WTC11 (cell line): ENCODE measurements around the gene LRCH2. TPM values are rescaled to one million over a fixed set of nuclear protein-coding genes. Genes with fewer than 3 reads are reported as not detected.

Experiments used
- ATAC-seq: fragments of 200-7000 bp; cut with Tn5 transposase; 2 replicates; pipeline ENCODE4 v1.10.0; 2021; ENCODE audit warnings: mild to moderate bottlenecking, moderate library complexity
- CTCF ChIA-PET: fragments of 300-600 bp; sonication (Branson Sonifier 250); formaldehyde crosslinking; loops from one replicate; lab custom pipeline; 2021; ENCODE audit warnings: antibody characterized with exemption; lab: Charles Lee
- POLR2A ChIA-PET: fragments of 350-600 bp; sonication (Branson Sonifier 250); formaldehyde crosslinking; loops from one replicate; lab custom pipeline; 2021; ENCODE audit warnings: antibody characterized with exemption; lab: Charles Lee
- DNase-seq: peaks from one replicate; pipeline ENCODE4 v3.0.0; 2021; ENCODE audit warnings: low spot score
- H3K27ac Mint-ChIP-seq: 2 replicates; pipeline ENCODE4 v1.8.0; 2021; ENCODE audit warnings: mixed read lengths
- H3K27me3 Mint-ChIP-seq: 2 replicates; pipeline ENCODE4 v1.8.0; 2021; ENCODE audit warnings: low read depth, mild to moderate bottlenecking, moderate library complexity, mixed read lengths
- H3K36me3 Mint-ChIP-seq: 2 replicates; pipeline ENCODE4 v1.8.0; 2021; ENCODE audit warnings: mixed read lengths
- H3K4me1 Mint-ChIP-seq: 2 replicates; pipeline ENCODE4 v1.8.0; 2022; ENCODE audit warnings: mixed read lengths
- H3K4me3 Mint-ChIP-seq: 2 replicates; pipeline ENCODE4 v1.8.0; 2021; ENCODE audit warnings: mild to moderate bottlenecking, moderate library complexity, mixed read lengths
- H3K9me3 Mint-ChIP-seq: 2 replicates; pipeline ENCODE4 v1.8.0; 2021; ENCODE audit warnings: mixed read lengths
- ARID4B ChIP-seq: sonication (generic); formaldehyde crosslinking; IDR thresholded peaks from 2 replicates; pipeline ENCODE4 v1.8.0; 2023; ENCODE audit warnings: missing genetic modification reagents, mild to moderate bottlenecking, borderline replicate concordance
- CREM ChIP-seq: sonication (generic); formaldehyde crosslinking; IDR thresholded peaks from 2 replicates; pipeline ENCODE4 v1.8.1; 2022; ENCODE audit warnings: mild to moderate bottlenecking, missing genetic modification reagents, moderate library complexity
- FOXP1 ChIP-seq: sonication (generic); formaldehyde crosslinking; IDR thresholded peaks from 2 replicates; pipeline ENCODE4 v1.8.0; 2022; ENCODE audit warnings: missing genetic modification reagents, mild to moderate bottlenecking, moderate library complexity, borderline replicate concordance
- JAZF1 ChIP-seq: fragments of 250-450 bp; sonication (Bioruptor Pico); IDR thresholded peaks from 2 replicates; pipeline ENCODE4 v1.9.0; 2021; ENCODE audit warnings: moderate library complexity, mild to moderate bottlenecking, inconsistent platforms
- KAT7 ChIP-seq: sonication (generic); formaldehyde crosslinking; IDR thresholded peaks from 2 replicates; pipeline ENCODE4 v1.8.1; 2023; ENCODE audit warnings: missing genetic modification reagents, mild to moderate bottlenecking, borderline replicate concordance
- MAX ChIP-seq: sonication (generic); formaldehyde crosslinking; IDR thresholded peaks from 2 replicates; pipeline ENCODE4 v1.8.0; 2022; ENCODE audit warnings: mild to moderate bottlenecking, missing genetic modification reagents
- NR1H2 ChIP-seq: sonication (generic); formaldehyde crosslinking; IDR thresholded peaks from 2 replicates; pipeline ENCODE4 v1.9.0; 2021; ENCODE audit warnings: mild to moderate bottlenecking, moderate library complexity, missing genetic modification reagents
- NR2C2 ChIP-seq: sonication (generic); formaldehyde crosslinking; IDR thresholded peaks from 2 replicates; pipeline ENCODE4 v1.8.0; 2022; ENCODE audit warnings: mild to moderate bottlenecking, missing genetic modification reagents
- PRRX2 ChIP-seq: fragments of 250-450 bp; sonication (Bioruptor Pico); IDR thresholded peaks from 2 replicates; pipeline ENCODE4 v1.8.0; 2021; ENCODE audit warnings: mild to moderate bottlenecking
- SMAD4 ChIP-seq: sonication (generic); formaldehyde crosslinking; IDR thresholded peaks from 2 replicates; pipeline ENCODE4 v1.8.0; 2022; ENCODE audit warnings: mild to moderate bottlenecking, missing genetic modification reagents
- TEAD1 ChIP-seq: sonication (generic); formaldehyde crosslinking; IDR thresholded peaks from 2 replicates; pipeline ENCODE4 v1.8.0; 2022; ENCODE audit warnings: mild to moderate bottlenecking, missing genetic modification reagents
- ZNF121 ChIP-seq: sonication (generic); formaldehyde crosslinking; IDR thresholded peaks from 2 replicates; pipeline ENCODE4 v1.8.0; 2023; ENCODE audit warnings: missing genetic modification reagents
- ZNF263 ChIP-seq: sonication (generic); formaldehyde crosslinking; IDR thresholded peaks from 2 replicates; pipeline ENCODE4 v1.8.1; 2022; ENCODE audit warnings: low read depth, mild to moderate bottlenecking, moderate library complexity, missing genetic modification reagents
- ZNF671 ChIP-seq: fragments of 250-450 bp; sonication (Bioruptor Pico); IDR thresholded peaks from 2 replicates; pipeline ENCODE4 v1.8.0; 2021; ENCODE audit warnings: mild to moderate bottlenecking
- total RNA-seq: library from RNA; stranded (reverse); gene quantifications from 3 replicates; pipeline ENCODE4 v1.2.3, GENCODE V29; 2021
- TF ChIP-seq, protein P1 (sequence below): sonication (generic); formaldehyde crosslinking; IDR thresholded peaks from 2 replicates; pipeline ENCODE4 v1.8.1; 2023; ENCODE audit warnings: mild to moderate bottlenecking, missing genetic modification reagents, moderate library complexity
- TF ChIP-seq, protein P2 (sequence below): sonication (generic); formaldehyde crosslinking; IDR thresholded peaks from 2 replicates; pipeline ENCODE4 v1.8.0; 2022; ENCODE audit warnings: mild to moderate bottlenecking, missing genetic modification reagents
- TF ChIP-seq, protein P3 (sequence below): sonication (generic); formaldehyde crosslinking; IDR thresholded peaks from 2 replicates; pipeline ENCODE4 v1.8.0; 2022; ENCODE audit warnings: missing genetic modification reagents
- TF ChIP-seq, protein P4 (sequence below): sonication (generic); formaldehyde crosslinking; IDR thresholded peaks from 2 replicates; pipeline ENCODE4 v1.8.1; 2023; ENCODE audit warnings: mild to moderate bottlenecking, missing genetic modification reagents

The LRCH2 gene
- total RNA-seq, 1 experiment from 2014 or later, result 3.8 TPM

GRCh38 chrX:115178473-115178872 lies 55.4 kb downstream of the LRCH2 start:
- H3K4me1 Mint-ChIP-seq, result peaks cover 17% of the 10 kb centered on the region
- POLR2A ChIA-PET, result no interaction called here
- TF ChIP-seq ARID4B (CRISPR knock-in tag), result no peak
- TF ChIP-seq ZNF121 (CRISPR knock-in tag), result no peak
- TF ChIP-seq NR1H2 (CRISPR knock-in tag), result no peak
- no peak for TF ChIP-seq TEAD1 (CRISPR knock-in tag)
- TF ChIP-seq, protein P1, sequence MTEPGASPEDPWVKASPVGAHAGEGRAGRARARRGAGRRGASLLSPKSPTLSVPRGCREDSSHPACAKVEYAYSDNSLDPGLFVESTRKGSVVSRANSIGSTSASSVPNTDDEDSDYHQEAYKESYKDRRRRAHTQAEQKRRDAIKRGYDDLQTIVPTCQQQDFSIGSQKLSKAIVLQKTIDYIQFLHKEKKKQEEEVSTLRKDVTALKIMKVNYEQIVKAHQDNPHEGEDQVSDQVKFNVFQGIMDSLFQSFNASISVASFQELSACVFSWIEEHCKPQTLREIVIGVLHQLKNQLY (CRISPR knock-in tag), result no peak
- TF ChIP-seq, protein P2, sequence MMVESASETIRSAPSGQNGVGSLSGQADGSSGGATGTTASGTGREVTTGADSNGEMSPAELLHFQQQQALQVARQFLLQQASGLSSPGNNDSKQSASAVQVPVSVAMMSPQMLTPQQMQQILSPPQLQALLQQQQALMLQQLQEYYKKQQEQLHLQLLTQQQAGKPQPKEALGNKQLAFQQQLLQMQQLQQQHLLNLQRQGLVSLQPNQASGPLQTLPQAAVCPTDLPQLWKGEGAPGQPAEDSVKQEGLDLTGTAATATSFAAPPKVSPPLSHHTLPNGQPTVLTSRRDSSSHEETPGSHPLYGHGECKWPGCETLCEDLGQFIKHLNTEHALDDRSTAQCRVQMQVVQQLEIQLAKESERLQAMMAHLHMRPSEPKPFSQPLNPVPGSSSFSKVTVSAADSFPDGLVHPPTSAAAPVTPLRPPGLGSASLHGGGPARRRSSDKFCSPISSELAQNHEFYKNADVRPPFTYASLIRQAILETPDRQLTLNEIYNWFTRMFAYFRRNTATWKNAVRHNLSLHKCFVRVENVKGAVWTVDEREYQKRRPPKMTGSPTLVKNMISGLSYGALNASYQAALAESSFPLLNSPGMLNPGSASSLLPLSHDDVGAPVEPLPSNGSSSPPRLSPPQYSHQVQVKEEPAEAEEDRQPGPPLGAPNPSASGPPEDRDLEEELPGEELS (CRISPR knock-in tag), result no peak
- no peak for TF ChIP-seq ZNF671 (CRISPR knock-in tag)
- no peak for TF ChIP-seq SMAD4
- no peak for TF ChIP-seq PRRX2 (CRISPR knock-in tag)
- TF ChIP-seq, protein P3, sequence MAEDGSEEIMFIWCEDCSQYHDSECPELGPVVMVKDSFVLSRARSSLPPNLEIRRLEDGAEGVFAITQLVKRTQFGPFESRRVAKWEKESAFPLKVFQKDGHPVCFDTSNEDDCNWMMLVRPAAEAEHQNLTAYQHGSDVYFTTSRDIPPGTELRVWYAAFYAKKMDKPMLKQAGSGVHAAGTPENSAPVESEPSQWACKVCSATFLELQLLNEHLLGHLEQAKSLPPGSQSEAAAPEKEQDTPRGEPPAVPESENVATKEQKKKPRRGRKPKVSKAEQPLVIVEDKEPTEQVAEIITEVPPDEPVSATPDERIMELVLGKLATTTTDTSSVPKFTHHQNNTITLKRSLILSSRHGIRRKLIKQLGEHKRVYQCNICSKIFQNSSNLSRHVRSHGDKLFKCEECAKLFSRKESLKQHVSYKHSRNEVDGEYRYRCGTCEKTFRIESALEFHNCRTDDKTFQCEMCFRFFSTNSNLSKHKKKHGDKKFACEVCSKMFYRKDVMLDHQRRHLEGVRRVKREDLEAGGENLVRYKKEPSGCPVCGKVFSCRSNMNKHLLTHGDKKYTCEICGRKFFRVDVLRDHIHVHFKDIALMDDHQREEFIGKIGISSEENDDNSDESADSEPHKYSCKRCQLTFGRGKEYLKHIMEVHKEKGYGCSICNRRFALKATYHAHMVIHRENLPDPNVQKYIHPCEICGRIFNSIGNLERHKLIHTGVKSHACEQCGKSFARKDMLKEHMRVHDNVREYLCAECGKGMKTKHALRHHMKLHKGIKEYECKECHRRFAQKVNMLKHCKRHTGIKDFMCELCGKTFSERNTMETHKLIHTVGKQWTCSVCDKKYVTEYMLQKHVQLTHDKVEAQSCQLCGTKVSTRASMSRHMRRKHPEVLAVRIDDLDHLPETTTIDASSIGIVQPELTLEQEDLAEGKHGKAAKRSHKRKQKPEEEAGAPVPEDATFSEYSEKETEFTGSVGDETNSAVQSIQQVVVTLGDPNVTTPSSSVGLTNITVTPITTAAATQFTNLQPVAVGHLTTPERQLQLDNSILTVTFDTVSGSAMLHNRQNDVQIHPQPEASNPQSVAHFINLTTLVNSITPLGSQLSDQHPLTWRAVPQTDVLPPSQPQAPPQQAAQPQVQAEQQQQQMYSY, result no peak
- no peak for TF ChIP-seq ZNF263 (CRISPR knock-in tag)
- TF ChIP-seq MAX (CRISPR knock-in tag), result no peak
- TF ChIP-seq JAZF1 (CRISPR knock-in tag), result no peak
- TF ChIP-seq NR2C2 (CRISPR knock-in tag), result no peak
- no peak for TF ChIP-seq CREM
- TF ChIP-seq KAT7, result no peak
- TF ChIP-seq, protein P4, sequence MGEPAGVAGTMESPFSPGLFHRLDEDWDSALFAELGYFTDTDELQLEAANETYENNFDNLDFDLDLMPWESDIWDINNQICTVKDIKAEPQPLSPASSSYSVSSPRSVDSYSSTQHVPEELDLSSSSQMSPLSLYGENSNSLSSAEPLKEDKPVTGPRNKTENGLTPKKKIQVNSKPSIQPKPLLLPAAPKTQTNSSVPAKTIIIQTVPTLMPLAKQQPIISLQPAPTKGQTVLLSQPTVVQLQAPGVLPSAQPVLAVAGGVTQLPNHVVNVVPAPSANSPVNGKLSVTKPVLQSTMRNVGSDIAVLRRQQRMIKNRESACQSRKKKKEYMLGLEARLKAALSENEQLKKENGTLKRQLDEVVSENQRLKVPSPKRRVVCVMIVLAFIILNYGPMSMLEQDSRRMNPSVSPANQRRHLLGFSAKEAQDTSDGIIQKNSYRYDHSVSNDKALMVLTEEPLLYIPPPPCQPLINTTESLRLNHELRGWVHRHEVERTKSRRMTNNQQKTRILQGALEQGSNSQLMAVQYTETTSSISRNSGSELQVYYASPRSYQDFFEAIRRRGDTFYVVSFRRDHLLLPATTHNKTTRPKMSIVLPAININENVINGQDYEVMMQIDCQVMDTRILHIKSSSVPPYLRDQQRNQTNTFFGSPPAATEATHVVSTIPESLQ (CRISPR knock-in tag), result no peak
- TF ChIP-seq FOXP1, result no peak
- TF ChIP-seq, all 79 proteins: peak for 0
- H3K27me3 Mint-ChIP-seq, result peaks cover 31% of the 10 kb centered on the region
- no peaks in the 10 kb centered on the region for H3K9me3 Mint-ChIP-seq
- DNase-seq (no peak), ATAC-seq (peak; percentile 87)
- H3K4me3 Mint-ChIP-seq, result no peak overlapping the region; the same call in 1 of the 2 replicates
- CTCF ChIA-PET, result interaction anchor here (1.5 kb wide), 1 partner anchor 160 kb away, joined by 3 read pairs; no protein-coding TSS in a partner anchor
- no peak overlapping the region for H3K27ac Mint-ChIP-seq
- no peaks in the 10 kb centered on the region for H3K36me3 Mint-ChIP-seq
